HEK293T (cell line): ENCODE measurements around the gene CNPY1.
A peak's percentile ranks its signal among the peaks of the same experiment; 100 is the strongest.

Experiments
- BHLHE40 ChIP-seq: fragments of 450-650 bp; IDR thresholded peaks from 2 replicates; pipeline ENCODE4 v1.6.1; 2016; ENCODE audit warnings: mild to moderate bottlenecking, moderate library complexity, borderline replicate concordance
- CTBP1 ChIP-seq: fragments of 450-650 bp; IDR thresholded peaks from 2 replicates; pipeline ENCODE4 v1.6.1; 2016; ENCODE audit warnings: borderline replicate concordance
- FOXA1 ChIP-seq: fragments of 450-650 bp; IDR thresholded peaks from 2 replicates; pipeline ENCODE4 v1.6.1; 2016; ENCODE audit warnings: mild to moderate bottlenecking
- L3MBTL2 ChIP-seq: fragments of 450-650 bp; conservative IDR thresholded peaks from 2 replicates; pipeline ENCODE4 v1.6.1; 2016; ENCODE audit warnings: mild to moderate bottlenecking
- TARDBP ChIP-seq: fragments of 450-650 bp; IDR thresholded peaks from 2 replicates; pipeline ENCODE4 v1.6.1; 2016

GRCh38 chr7:155585532-155585895, 39.2 kb upstream of the CNPY1 start:
- TF ChIP-seq FOXA1 (no peak), TARDBP (no peak; the same call in 1 of the 2 replicates), L3MBTL2 (no peak), BHLHE40 (no peak), CTBP1 (peak; percentile 34; the same call in 1 of the 2 replicates)
